AG09319 (cell line): ENCODE measurements around the gene SNRPD2.
A peak's percentile ranks its signal among the peaks of the same experiment; 100 is the strongest.
"Not testable (repeated sequence)": the region's sequence is repeated elsewhere in the genome, so short reads cannot be mapped to it uniquely, and the experiment has no call there.

Source experiments
- DNase-seq: peaks from one replicate; pipeline ENCODE4 v3.0.0-alpha.2; 2010; ENCODE audit warnings: low read depth; ENCODE audit errors: extremely low read depth
- TF ChIP-seq, protein P1 (sequence below): IDR thresholded peaks from 2 replicates; pipeline ENCODE4 v1.5.1; 2011; ENCODE audit warnings: low read depth, mild to moderate bottlenecking, inconsistent platforms, low read length, moderate library complexity

Gene SNRPD2

GRCh38 chr19:45691516-45692186, at the start of gene SNRPD2:
Gene SNRPD2 (minus strand): TSS chr19:45691953. CDS start chr19:45691888, 65 bp downstream.
- DNase-seq: peak; percentile 83
- TF ChIP-seq, protein P1, sequence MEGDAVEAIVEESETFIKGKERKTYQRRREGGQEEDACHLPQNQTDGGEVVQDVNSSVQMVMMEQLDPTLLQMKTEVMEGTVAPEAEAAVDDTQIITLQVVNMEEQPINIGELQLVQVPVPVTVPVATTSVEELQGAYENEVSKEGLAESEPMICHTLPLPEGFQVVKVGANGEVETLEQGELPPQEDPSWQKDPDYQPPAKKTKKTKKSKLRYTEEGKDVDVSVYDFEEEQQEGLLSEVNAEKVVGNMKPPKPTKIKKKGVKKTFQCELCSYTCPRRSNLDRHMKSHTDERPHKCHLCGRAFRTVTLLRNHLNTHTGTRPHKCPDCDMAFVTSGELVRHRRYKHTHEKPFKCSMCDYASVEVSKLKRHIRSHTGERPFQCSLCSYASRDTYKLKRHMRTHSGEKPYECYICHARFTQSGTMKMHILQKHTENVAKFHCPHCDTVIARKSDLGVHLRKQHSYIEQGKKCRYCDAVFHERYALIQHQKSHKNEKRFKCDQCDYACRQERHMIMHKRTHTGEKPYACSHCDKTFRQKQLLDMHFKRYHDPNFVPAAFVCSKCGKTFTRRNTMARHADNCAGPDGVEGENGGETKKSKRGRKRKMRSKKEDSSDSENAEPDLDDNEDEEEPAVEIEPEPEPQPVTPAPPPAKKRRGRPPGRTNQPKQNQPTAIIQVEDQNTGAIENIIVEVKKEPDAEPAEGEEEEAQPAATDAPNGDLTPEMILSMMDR: no peak

DNA sequence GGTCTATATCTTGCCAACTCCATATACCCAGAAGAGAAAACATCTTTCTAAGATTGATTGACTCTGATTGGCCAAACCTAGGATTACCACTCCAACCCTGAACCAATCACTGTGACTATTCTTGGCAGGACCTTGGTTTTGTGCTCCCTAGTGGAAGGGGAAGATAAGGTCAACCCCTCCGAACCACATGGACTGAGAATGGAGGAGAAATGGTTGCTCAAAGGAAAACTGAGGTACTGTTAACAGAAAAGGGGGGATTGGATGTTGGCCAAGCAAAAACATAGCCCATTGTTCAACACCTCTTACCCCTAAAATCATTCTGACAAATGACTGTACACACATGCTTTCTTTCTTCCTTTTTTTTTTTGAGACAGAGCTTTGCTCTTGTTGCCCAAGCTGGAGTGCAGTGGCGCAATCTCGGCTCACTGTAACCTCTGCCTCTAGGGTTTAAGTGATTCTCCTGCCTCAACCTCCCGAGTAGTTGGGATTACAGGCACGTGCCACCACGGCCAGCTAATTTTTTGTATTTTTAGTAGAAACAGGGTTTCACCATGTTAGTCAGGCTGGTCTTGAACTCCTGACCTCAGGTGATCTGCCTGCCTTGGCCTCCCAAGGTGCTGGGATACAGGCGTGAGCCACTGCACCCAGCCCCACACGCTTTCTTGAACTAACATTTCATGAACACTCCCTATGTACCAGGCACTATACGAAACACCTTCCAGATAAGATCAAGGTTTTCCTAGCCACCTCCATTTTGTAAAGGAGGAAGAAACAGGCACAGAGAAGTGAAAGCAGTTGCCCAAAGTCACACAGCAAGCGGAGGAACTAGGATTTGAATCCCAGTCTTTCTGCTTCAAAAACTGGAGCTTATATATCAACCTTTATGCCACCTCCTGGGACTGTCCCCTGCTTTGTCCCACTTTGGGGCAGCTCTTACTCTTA, 48.0 kb upstream of the SNRPD2 start:
- no peak for DNase-seq

DNA sequence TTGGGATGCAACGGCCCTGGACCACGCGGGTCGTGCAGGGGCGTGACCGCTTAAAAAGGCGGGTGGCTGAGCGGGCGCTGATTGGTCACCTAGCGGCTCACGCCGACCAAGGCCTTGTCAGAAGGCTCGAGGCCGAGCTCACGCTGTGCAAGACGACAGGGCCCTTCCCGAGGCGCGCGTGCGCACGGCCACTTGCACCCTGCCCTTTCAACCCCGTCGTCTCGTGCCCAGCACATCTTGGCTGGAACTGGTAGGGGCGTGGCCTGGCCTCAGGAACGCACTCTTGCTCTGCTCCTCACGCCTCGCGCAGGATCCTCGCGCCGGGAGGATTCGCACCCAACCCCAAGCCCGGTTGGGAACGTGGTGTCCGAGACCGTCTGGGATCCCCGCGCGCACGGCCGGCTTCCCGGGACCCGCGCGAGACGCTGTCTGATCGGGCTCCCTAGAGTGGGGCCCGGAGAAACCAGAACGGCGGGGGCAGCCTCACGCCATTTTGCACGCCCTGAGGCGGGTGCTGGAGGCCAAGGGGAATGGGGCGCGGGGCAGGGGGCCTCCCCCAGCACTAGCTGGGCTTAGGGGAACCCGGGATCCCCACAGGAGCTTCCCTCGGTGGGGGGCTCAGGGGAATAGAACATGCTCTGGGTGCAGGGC, 41.5 kb upstream of the SNRPD2 start, which contains the start of gene MEIOSIN:
TSS of gene MEIOSIN (plus strand) at position 280 of the 651 bp plus-strand sequence. CDS start 1,938 bp downstream, outside the sequence.
- no peak for DNase-seq
- TF ChIP-seq, protein P1: no peak

More for the DNA sequence above, 48.0 kb upstream of the SNRPD2 start:
- TF ChIP-seq, protein P1: no peak

DNA sequence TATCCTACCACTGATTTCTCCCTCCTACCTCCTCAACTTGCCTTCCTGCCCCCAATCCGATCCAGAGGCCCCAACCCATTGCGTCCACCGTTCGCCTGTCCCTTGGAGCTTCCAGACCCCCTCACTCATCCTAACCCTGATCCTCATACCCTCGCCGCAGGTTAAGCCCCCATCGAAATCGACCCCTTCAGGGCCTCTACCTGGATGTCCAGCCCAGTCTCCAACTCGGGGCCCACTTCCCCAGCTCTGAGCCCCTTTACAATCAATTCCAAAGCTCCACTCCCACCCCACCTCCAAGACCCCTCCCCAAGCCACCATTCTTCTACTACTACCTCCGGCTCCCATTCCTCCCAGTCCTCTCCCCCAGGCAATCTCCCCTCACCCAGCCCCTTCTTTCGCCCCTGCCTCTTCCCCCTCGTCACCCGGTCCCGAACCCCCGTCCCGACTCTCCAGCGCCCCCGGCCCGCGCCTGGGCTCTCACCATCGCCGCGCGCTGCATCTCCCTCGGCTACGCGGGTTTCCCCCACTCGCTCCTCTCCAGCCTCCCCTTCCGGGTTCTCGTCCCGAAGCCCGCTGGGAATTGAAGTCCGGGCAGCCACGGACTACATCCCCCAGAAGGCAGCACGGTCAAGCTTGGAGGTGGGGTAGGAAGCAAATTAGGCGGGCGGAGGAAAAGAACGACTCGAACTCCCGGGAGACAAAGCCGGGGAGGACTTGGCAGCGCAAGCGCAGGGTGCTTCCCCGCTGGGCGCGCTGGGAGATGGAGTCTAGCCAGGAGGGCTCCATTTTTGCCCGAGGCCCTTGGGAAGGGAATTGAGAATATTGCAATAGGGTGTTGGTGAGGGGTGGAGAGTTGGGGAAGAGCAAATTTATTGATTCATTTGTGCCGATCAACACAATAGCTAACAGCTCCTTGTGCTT, 38.9 kb upstream of the SNRPD2 start, which contains the start of gene FBXO46:
TSS of gene FBXO46 (minus strand) at position 529 of the 921 bp plus-strand sequence. CDS start 17,401 bp downstream, outside the sequence.
- TF ChIP-seq, protein P1: peak; percentile 12; the same call in 1 of the 2 replicates
- peak; percentile 92 for DNase-seq

GRCh38 chr19:45729800-45730290, 38.1 kb upstream of the SNRPD2 start:
- TF ChIP-seq, protein P1: no peak

DNA sequence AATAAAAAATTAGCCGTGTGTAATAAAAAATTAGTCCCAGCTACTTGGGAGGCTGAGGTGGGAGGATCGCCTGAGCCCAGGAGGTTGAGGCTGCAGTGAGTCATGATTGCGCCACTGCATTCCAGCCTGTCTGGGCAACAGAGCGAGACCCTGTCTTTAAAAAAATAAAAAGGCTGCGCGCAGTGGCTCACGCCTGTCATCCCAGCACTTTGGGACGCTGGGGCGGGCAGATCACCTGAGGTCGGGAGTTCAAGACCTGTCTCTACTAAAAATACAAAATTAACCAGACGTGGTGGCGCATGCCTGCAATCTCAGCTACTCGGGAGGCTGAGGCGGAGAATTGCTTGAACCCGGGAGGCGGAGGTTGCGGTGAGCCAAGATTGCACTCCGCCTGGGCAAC, 36.9 kb upstream of the SNRPD2 start:
- not testable (repeated sequence) for DNase-seq

More at GRCh38 chr19:45729800-45730290, 38.1 kb upstream of the SNRPD2 start:
- no peak for DNase-seq

DNA sequence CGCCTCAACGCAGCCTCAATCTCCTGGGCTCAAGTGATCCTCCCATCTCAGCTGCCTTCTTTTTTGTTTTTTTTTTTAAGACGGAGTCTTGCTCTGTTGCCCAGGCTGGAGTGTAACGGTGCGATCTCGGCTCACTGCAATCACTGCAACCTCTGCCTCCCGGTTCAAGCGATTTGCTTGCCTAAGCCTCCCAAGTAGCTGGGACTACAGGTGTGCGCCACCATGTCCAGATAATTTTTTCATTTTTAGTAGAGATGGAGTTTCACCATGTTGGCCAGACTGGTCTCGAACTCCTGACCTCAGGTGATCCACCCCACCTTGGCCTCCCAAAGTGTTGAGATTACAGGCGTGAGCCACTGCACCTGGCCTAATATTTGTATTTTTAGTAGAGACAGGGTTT, 28.3 kb upstream of the SNRPD2 start:
- DNase-seq: not testable (repeated sequence)
